IMR-90 (cell line): ENCODE results near the gene PSD.

Source experiments
- POLR2A ChIP-seq: IDR thresholded peaks from 2 replicates; pipeline ENCODE4 v1.6.1; 2012; ENCODE audit warnings: mild to moderate bottlenecking, low read depth, low read length
- TF ChIP-seq, protein P1 (sequence below): fragments of 150-350 bp; IDR thresholded peaks from 2 replicates; pipeline ENCODE4 v1.6.1; 2017; ENCODE audit warnings: mild to moderate bottlenecking, antibody characterized with exemption, low read length, low read depth

DNA sequence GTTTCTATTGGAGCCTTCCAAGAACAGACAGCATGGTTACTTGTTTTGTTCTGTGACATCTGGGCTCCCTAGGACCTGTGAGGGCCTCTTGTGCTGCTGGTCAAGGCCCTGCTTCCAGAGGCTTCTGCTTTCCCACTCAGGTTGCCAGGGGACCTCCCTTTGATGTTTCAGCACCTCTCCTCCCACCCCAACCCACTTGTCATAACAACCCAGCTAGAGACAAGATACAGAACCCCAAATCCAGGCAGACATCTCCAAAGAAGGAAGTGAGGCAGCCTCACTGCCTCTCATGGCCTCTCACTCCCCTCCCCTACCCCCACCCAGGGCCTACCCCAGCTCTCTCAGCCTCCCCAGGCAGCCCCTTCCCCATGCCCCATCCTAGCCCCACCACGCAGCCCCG lies 11.8 kb downstream of the PSD start:
- TF ChIP-seq, protein P1, sequence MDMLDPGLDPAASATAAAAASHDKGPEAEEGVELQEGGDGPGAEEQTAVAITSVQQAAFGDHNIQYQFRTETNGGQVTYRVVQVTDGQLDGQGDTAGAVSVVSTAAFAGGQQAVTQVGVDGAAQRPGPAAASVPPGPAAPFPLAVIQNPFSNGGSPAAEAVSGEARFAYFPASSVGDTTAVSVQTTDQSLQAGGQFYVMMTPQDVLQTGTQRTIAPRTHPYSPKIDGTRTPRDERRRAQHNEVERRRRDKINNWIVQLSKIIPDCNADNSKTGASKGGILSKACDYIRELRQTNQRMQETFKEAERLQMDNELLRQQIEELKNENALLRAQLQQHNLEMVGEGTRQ = no peak
- TF ChIP-seq POLR2A = no peak
